Measurements from ENCODE around the gene SYNGR3. TPM values are rescaled to one million over a fixed set of nuclear protein-coding genes. Genes with fewer than 3 reads are reported as not detected.

Gene SYNGR3
- total and polyA plus RNA-seq, 2 of the 13 experiments (the other 11 are each of a cell fraction or from before 2014, with no cell fraction given): 0.97 to 5.7 TPM

GRCh38 chr16:2039274-2040031, 49.7 kb downstream of the SYNGR3 start (continued):
- TF ChIP-seq ZHX2 (IDR thresholded peaks at IDR 0.05; ENCODE audit: low read depth): no peak
- no peak for TF ChIP-seq ZHX2 (CRISPR knock-in tag; IDR thresholded peaks at IDR 0.05; ENCODE audit: borderline replicate concordance)
- no peak for TF ChIP-seq GLMP (CRISPR knock-in tag; IDR thresholded peaks at IDR 0.05; ENCODE audit: borderline replicate concordance)
- no peak; the same call in 1 of the 2 replicates for TF ChIP-seq SP4 (CRISPR knock-in tag; IDR thresholded peaks at IDR 0.05)
- peak; percentile 31; the same call in 1 of the 2 replicates for TF ChIP-seq ZNF552 (CRISPR knock-in tag; IDR thresholded peaks at IDR 0.05; ENCODE audit: borderline replicate concordance)
- peak; percentile 79 for TF ChIP-seq KDM2A (CRISPR knock-in tag; IDR thresholded peaks at IDR 0.05; ENCODE audit: borderline replicate concordance, low read depth)
- TF ChIP-seq ZNF570 (CRISPR knock-in tag; IDR thresholded peaks at IDR 0.05; ENCODE audit: borderline replicate concordance): no peak
- TF ChIP-seq ZNF839 (CRISPR knock-in tag; IDR thresholded peaks at IDR 0.05; ENCODE audit: borderline replicate concordance): no peak
- TF ChIP-seq ZNF557 (CRISPR knock-in tag; IDR thresholded peaks at IDR 0.05): no peak
- peak; percentile 4 for TF ChIP-seq ZNF883 (CRISPR knock-in tag; IDR thresholded peaks at IDR 0.05; ENCODE audit: not compliant biosample characterization)
- no peak; the same call in 1 of the 2 replicates for TF ChIP-seq ZNF782 (CRISPR knock-in tag; IDR thresholded peaks at IDR 0.05; ENCODE audit: borderline replicate concordance)
- TF ChIP-seq ZBTB8A (CRISPR knock-in tag; IDR thresholded peaks at IDR 0.05; ENCODE audit: borderline replicate concordance, low read depth): no peak
- TF ChIP-seq ZNF558 (CRISPR knock-in tag; IDR thresholded peaks at IDR 0.05; ENCODE audit: borderline replicate concordance): peak; percentile 68; the same call in 1 of the 2 replicates
- TF ChIP-seq AFF4 (CRISPR knock-in tag; IDR thresholded peaks at IDR 0.05): no peak
- peak; percentile 88 for TF ChIP-seq PATZ1 (CRISPR knock-in tag; IDR thresholded peaks at IDR 0.05)

Measured in HepG2 (cell line).